ENCODE data around the gene NAP1L5. TPM values are rescaled to one million over a fixed set of nuclear protein-coding genes. Genes with fewer than 3 reads are reported as not detected.

The NAP1L5 gene
- total and polyA plus RNA-seq, 2 of the 13 experiments (the other 11 are each of a cell fraction or from before 2014, with no cell fraction given) = 1.3 to 1.6 TPM

DNA sequence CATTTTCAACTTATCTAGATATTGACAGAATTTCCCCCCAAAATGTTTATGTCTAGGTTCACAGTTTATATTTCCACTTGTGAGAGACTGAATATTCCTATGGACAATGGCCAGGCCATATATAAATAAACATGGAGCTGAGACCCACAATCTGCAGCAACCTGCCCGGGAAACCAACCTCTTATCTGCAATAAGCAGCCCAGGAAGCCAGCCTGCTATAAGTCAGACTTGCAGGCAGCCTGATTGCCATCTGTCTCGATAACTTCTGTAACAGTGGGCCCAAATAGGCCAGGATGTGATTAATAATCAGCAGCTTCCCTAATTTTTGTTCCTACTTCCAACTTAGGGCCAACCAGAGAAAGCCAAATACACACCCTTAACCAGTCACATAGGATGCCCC lies 5.2 kb upstream of the NAP1L5 start:
- intact Hi-C loops (cut with micrococcal nuclease; ENCODE audit: unreplicated experiment) = no loop called here

More for the DNA sequence above, 5.2 kb upstream of the NAP1L5 start:
- CTCF ChIA-PET (ENCODE audit: low intra/inter-chr PET ratio, low total read pairs) = no interaction called here
- Histone ChIP-seq H2AFZ (ENCODE audit: low read length) (no peak overlapping the region), H3K4me3 (replicated peaks in 1 of 3; ENCODE audit: insufficient read depth in 1 of 3, low read depth in 2 of 3, low read length in 3 of 3) (no peak overlapping the region), H3K27ac (ENCODE audit: extremely low read length, insufficient read depth, low read length) (no peak overlapping the region), H3K27me3 (ENCODE audit: control insufficient read depth in 1 of 2, insufficient read depth in 2 of 2, low read length in 2 of 2) (no peaks in the 10 kb centered on the region), H3K4me1 (ENCODE audit: insufficient read depth, low read length) (no peaks in the 10 kb centered on the region), H3K9me3 (ENCODE audit: low read length) (no peaks in the 10 kb centered on the region), H4K20me1 (ENCODE audit: insufficient read depth, low read length) (no peaks in the 10 kb centered on the region), H3K79me2 (ENCODE audit: insufficient read depth, low read length) (no peaks in the 10 kb centered on the region), H3K36me3 (replicated peaks in 1 of 2; ENCODE audit: control insufficient read depth in 1 of 2, insufficient read depth in 2 of 2, low read length in 2 of 2) (no peaks in the 10 kb centered on the region), H3K4me2 (ENCODE audit: low read depth, low read length) (no peak overlapping the region), H3K9ac (ENCODE audit: insufficient read depth, low read depth, low read length) (no peak overlapping the region)
- in situ Hi-C loops (cut with HindIII; ENCODE audit: extremely low pct_ligation_motif_present, low pct_unique_long_range_greater_than_20kb) = loop anchor here (10.0 kb wide), 1 partner anchor 322 kb away; no protein-coding TSS in a partner anchor
- no peak for ATAC-seq
- TF ChIP-seq, protein P1, sequence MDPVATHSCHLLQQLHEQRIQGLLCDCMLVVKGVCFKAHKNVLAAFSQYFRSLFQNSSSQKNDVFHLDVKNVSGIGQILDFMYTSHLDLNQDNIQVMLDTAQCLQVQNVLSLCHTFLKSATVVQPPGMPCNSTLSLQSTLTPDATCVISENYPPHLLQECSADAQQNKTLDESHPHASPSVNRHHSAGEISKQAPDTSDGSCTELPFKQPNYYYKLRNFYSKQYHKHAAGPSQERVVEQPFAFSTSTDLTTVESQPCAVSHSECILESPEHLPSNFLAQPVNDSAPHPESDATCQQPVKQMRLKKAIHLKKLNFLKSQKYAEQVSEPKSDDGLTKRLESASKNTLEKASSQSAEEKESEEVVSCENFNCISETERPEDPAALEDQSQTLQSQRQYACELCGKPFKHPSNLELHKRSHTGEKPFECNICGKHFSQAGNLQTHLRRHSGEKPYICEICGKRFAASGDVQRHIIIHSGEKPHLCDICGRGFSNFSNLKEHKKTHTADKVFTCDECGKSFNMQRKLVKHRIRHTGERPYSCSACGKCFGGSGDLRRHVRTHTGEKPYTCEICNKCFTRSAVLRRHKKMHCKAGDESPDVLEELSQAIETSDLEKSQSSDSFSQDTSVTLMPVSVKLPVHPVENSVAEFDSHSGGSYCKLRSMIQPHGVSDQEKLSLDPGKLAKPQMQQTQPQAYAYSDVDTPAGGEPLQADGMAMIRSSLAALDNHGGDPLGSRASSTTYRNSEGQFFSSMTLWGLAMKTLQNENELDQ (CRISPR knock-in tag; IDR thresholded peaks at IDR 0.05; ENCODE audit: borderline replicate concordance) = no peak
- TF ChIP-seq PLSCR1 (CRISPR knock-in tag; IDR thresholded peaks at IDR 0.05; ENCODE audit: borderline replicate concordance) (no peak), ZNF34 (CRISPR knock-in tag; IDR thresholded peaks at IDR 0.05; ENCODE audit: borderline replicate concordance) (no peak), PHF8 (CRISPR knock-in tag; IDR thresholded peaks at IDR 0.05) (no peak), RBAK (CRISPR knock-in tag; IDR thresholded peaks at IDR 0.05) (no peak)
- TF ChIP-seq, protein P2, sequence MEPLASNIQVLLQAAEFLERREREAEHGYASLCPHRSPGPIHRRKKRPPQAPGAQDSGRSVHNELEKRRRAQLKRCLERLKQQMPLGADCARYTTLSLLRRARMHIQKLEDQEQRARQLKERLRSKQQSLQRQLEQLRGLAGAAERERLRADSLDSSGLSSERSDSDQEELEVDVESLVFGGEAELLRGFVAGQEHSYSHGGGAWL (CRISPR knock-in tag; IDR thresholded peaks at IDR 0.05) = no peak
- TF ChIP-seq, protein P3, sequence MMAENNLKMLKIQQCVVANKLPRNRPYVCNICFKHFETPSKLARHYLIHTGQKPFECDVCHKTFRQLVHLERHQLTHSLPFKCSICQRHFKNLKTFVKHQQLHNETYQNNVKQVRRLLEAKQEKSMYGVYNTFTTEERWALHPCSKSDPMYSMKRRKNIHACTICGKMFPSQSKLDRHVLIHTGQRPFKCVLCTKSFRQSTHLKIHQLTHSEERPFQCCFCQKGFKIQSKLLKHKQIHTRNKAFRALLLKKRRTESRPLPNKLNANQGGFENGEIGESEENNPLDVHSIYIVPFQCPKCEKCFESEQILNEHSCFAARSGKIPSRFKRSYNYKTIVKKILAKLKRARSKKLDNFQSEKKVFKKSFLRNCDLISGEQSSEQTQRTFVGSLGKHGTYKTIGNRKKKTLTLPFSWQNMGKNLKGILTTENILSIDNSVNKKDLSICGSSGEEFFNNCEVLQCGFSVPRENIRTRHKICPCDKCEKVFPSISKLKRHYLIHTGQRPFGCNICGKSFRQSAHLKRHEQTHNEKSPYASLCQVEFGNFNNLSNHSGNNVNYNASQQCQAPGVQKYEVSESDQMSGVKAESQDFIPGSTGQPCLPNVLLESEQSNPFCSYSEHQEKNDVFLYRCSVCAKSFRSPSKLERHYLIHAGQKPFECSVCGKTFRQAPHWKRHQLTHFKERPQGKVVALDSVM (CRISPR knock-in tag; IDR thresholded peaks at IDR 0.05) = no peak
- FAIRE-seq = no peak
- WGBS (ENCODE audit: low lambda C conversion rate) = 71% methylated on average over 2 of the region's 2 CpGs
- no TSS peak for BruUV-seq (replicated peaks)
- POLR2A ChIA-PET = no interaction called here
- DNase-seq (ENCODE audit: low spot score) = no peak

Data from HepG2 (cell line).